ENCODE data around the gene GRM4. TPM values are rescaled to one million over a fixed set of nuclear protein-coding genes. Genes with fewer than 3 reads are reported as not detected.

Gene GRM4
- total RNA-seq, 4 donors from 2014 or later: 0.35 to 2.2 TPM; not detected in 2

- no peaks in the 10 kb centered on the region for H3K27me3 ChIP-seq
- no peak overlapping the region for H3K27ac ChIP-seq
- H3K36me3 ChIP-seq: no peaks in the 10 kb centered on the region
- H3K9me3 ChIP-seq: no peaks in the 10 kb centered on the region
- no peak for TF ChIP-seq CTCF (IDR thresholded peaks at IDR 0.05)
- no peak for TF ChIP-seq POLR2A (IDR thresholded peaks at IDR 0.05)
- DNase-seq: no peak
- H3K4me3 ChIP-seq: no peak overlapping the region
- H3K4me1 ChIP-seq: no peaks in the 10 kb centered on the region
- intact Hi-C loops (cut with DNase I; ENCODE audit: low total_unique reads): no loop called here
Measured at GRCh38 chr6:34001706-34002621, 143.9 kb downstream of the GRM4 start.

GRCh38 chr6:34000281-34000680 is 145.6 kb downstream of the GRM4 start:
- H3K27me3 ChIP-seq: no peaks in the 10 kb centered on the region
- DNase-seq: no peak
- H3K4me1 ChIP-seq: no peaks in the 10 kb centered on the region
- no peak overlapping the region for H3K4me3 ChIP-seq
- no peaks in the 10 kb centered on the region for H3K9me3 ChIP-seq
- intact Hi-C loops (cut with DNase I; ENCODE audit: low total_unique reads): no loop called here
- no peak overlapping the region for H3K27ac ChIP-seq
- H3K36me3 ChIP-seq: no peaks in the 10 kb centered on the region
- TF ChIP-seq POLR2A (IDR thresholded peaks at IDR 0.05) (no peak), CTCF (IDR thresholded peaks at IDR 0.05) (no peak)

- intact Hi-C loops (cut with DNase I; ENCODE audit: low total_unique reads): no loop called here
- no peak overlapping the region for H3K4me3 ChIP-seq
- no peaks in the 10 kb centered on the region for H3K4me1 ChIP-seq
Measured at GRCh38 chr6:33999567-33999966, 146.3 kb downstream of the GRM4 start.

GRCh38 chr6:33998660-33999059 is 147.2 kb downstream of the GRM4 start:
- Histone ChIP-seq H3K27ac (no peak overlapping the region), H3K4me1 (no peaks in the 10 kb centered on the region), H3K27me3 (no peaks in the 10 kb centered on the region), H3K36me3 (no peaks in the 10 kb centered on the region), H3K9me3 (no peaks in the 10 kb centered on the region), H3K4me3 (no peak overlapping the region)
- DNase-seq: no peak
- no peak for TF ChIP-seq CTCF (IDR thresholded peaks at IDR 0.05)
- no peak for TF ChIP-seq POLR2A (IDR thresholded peaks at IDR 0.05)
- intact Hi-C loops (cut with DNase I; ENCODE audit: low total_unique reads): no loop called here

More at GRCh38 chr6:33999567-33999966, 146.3 kb downstream of the GRM4 start:
- Histone ChIP-seq H3K27ac (no peak overlapping the region), H3K36me3 (no peaks in the 10 kb centered on the region), H3K27me3 (no peaks in the 10 kb centered on the region), H3K9me3 (no peaks in the 10 kb centered on the region)
- TF ChIP-seq POLR2A (IDR thresholded peaks at IDR 0.05): no peak
- TF ChIP-seq CTCF (IDR thresholded peaks at IDR 0.05): no peak
- no peak for DNase-seq

- H3K4me3 ChIP-seq: no peak overlapping the region
- no peaks in the 10 kb centered on the region for H3K27me3 ChIP-seq
- intact Hi-C loops (cut with DNase I; ENCODE audit: low total_unique reads): no loop called here
- H3K4me1 ChIP-seq: no peaks in the 10 kb centered on the region
- H3K27ac ChIP-seq: no peak overlapping the region
- H3K36me3 ChIP-seq: no peaks in the 10 kb centered on the region
- H3K9me3 ChIP-seq: no peaks in the 10 kb centered on the region
- TF ChIP-seq CTCF (IDR thresholded peaks at IDR 0.05): no peak
- TF ChIP-seq POLR2A (IDR thresholded peaks at IDR 0.05): no peak
- no peak for DNase-seq
Measured at GRCh38 chr6:33997265-33997664, 148.6 kb downstream of the GRM4 start.

Measured in uterus (tissue), 4 donors.